ENCODE measurements around the gene GHRHR.

The GHRHR gene

GRCh38 chr7:30974605-30975255 lies 11.0 kb downstream of the GHRHR start:
- Histone ChIP-seq H4K20me1 (ENCODE audit: insufficient read depth, low read length) (no peaks in the 10 kb centered on the region), H3K27me3 (ENCODE audit: insufficient read depth, low read length) (no peaks in the 10 kb centered on the region), H3K9me3 (ENCODE audit: low read length) (no peaks in the 10 kb centered on the region), H3K9ac (ENCODE audit: low read length) (no peak overlapping the region; the same call in 1 of the 2 replicates), H3K36me3 (ENCODE audit: insufficient read depth, low read length) (no peaks in the 10 kb centered on the region), H3K27ac (ENCODE audit: low read depth, low read length, poor library complexity, severe bottlenecking) (peak overlapping the region; percentile 50), H3K4me3 (ENCODE audit: low read depth, low read length, poor library complexity, severe bottlenecking) (no peak overlapping the region), H3K4me2 (ENCODE audit: low read length) (peak overlapping the region; percentile 13; the same call in 1 of the 2 replicates), H3K79me2 (ENCODE audit: insufficient read depth, low read length) (no peaks in the 10 kb centered on the region), H3F3A (ENCODE audit: insufficient read depth, low read length) (no peaks in the 10 kb centered on the region), H3K9me2 (ENCODE audit: low read depth, low read length) (no peaks in the 10 kb centered on the region), H2AFZ (ENCODE audit: low read length) (no peak overlapping the region), H3K4me1 (ENCODE audit: insufficient read depth, low read length, severe bottlenecking) (peaks cover 17% of the 10 kb centered on the region)
- TF ChIP-seq EZH2 (IDR thresholded peaks at IDR 0.05; ENCODE audit: borderline replicate concordance, low read length) (no peak), CTCF (IDR thresholded peaks at IDR 0.05; ENCODE audit: low read length) (peak; percentile 91)

GRCh38 chr7:30975256-30975899 lies 11.6 kb downstream of the GHRHR start:
- H3K36me3 ChIP-seq (ENCODE audit: insufficient read depth, low read length), result no peaks in the 10 kb centered on the region
- no peaks in the 10 kb centered on the region for H3K27me3 ChIP-seq (ENCODE audit: insufficient read depth, low read length)
- H3K4me1 ChIP-seq (ENCODE audit: insufficient read depth, low read length, severe bottlenecking), result peaks cover 17% of the 10 kb centered on the region
- no peaks in the 10 kb centered on the region for H3K9me3 ChIP-seq (ENCODE audit: low read length)
- H3K4me2 ChIP-seq (ENCODE audit: low read length), result peak overlapping the region; percentile 13; the same call in 1 of the 2 replicates
- H3F3A ChIP-seq (ENCODE audit: insufficient read depth, low read length), result no peaks in the 10 kb centered on the region
- no peak overlapping the region; the same call in 1 of the 2 replicates for H3K9ac ChIP-seq (ENCODE audit: low read length)
- no peaks in the 10 kb centered on the region for H3K9me2 ChIP-seq (ENCODE audit: low read depth, low read length)
- no peaks in the 10 kb centered on the region for H4K20me1 ChIP-seq (ENCODE audit: insufficient read depth, low read length)
- no peak overlapping the region for H2AFZ ChIP-seq (ENCODE audit: low read length)
- no peak for TF ChIP-seq EZH2 (IDR thresholded peaks at IDR 0.05; ENCODE audit: borderline replicate concordance, low read length)
- TF ChIP-seq CTCF (IDR thresholded peaks at IDR 0.05; ENCODE audit: low read length), result no peak
- H3K4me3 ChIP-seq (ENCODE audit: low read depth, low read length, poor library complexity, severe bottlenecking), result no peak overlapping the region
- H3K79me2 ChIP-seq (ENCODE audit: insufficient read depth, low read length), result no peaks in the 10 kb centered on the region
- H3K27ac ChIP-seq (ENCODE audit: low read depth, low read length, poor library complexity, severe bottlenecking), result peak overlapping the region; percentile 50

GRCh38 chr7:30976381-30976780 lies 12.6 kb downstream of the GHRHR start:
- no peak overlapping the region for H2AFZ ChIP-seq (ENCODE audit: low read length)
- no peaks in the 10 kb centered on the region for H3K36me3 ChIP-seq (ENCODE audit: insufficient read depth, low read length)
- H3K79me2 ChIP-seq (ENCODE audit: insufficient read depth, low read length), result no peaks in the 10 kb centered on the region
- H3K4me3 ChIP-seq (ENCODE audit: low read depth, low read length, poor library complexity, severe bottlenecking), result no peak overlapping the region
- peaks cover 17% of the 10 kb centered on the region for H3K4me1 ChIP-seq (ENCODE audit: insufficient read depth, low read length, severe bottlenecking)
- TF ChIP-seq EZH2 (IDR thresholded peaks at IDR 0.05; ENCODE audit: borderline replicate concordance, low read length) (no peak), CTCF (IDR thresholded peaks at IDR 0.05; ENCODE audit: low read length) (no peak)
- no peak overlapping the region for H3K9ac ChIP-seq (ENCODE audit: low read length)
- no peaks in the 10 kb centered on the region for H3F3A ChIP-seq (ENCODE audit: insufficient read depth, low read length)
- no peak overlapping the region for H3K4me2 ChIP-seq (ENCODE audit: low read length)
- H3K9me3 ChIP-seq (ENCODE audit: low read length), result no peaks in the 10 kb centered on the region
- H3K27me3 ChIP-seq (ENCODE audit: insufficient read depth, low read length), result no peaks in the 10 kb centered on the region
- no peak overlapping the region for H3K27ac ChIP-seq (ENCODE audit: low read depth, low read length, poor library complexity, severe bottlenecking)
- no peaks in the 10 kb centered on the region for H3K9me2 ChIP-seq (ENCODE audit: low read depth, low read length)
- no peaks in the 10 kb centered on the region for H4K20me1 ChIP-seq (ENCODE audit: insufficient read depth, low read length)
